ENCODE results near the gene SELP.

SELP gene

DNA sequence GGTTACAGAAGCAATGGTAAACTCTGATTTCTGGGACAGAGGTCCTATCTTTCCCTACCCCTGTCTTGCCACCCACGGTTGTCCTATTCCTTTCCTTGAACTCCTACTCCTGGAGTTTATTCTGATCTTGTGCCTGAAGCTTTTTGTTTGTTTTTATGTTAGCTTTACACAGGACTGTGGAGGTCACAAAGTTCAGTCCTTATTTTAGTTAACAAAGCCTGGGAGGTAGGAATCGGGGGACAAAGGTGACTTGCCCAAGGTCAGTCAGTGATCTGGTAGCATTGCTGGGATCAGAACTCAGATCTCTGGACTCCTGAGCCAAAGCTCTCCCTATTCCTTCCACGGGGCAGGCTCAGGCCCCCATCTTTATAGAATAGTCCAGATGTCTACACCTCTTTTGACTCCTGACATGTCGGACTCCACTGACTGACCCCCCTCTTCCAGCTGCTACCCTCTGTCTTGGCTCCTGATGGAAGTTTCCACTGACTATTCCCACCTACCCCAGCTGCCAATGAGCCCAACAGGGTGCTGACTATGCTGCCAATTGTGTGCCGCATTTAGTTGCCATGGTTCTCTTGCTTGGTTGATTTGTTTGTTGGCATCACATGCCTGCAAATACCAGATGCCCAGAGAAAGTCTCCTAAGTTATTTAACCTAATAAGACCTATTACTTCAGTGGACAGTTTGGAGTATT lies 53.5 kb downstream of the SELP start:
- no peak for DNase-seq (ENCODE audit: low read depth)

DNA sequence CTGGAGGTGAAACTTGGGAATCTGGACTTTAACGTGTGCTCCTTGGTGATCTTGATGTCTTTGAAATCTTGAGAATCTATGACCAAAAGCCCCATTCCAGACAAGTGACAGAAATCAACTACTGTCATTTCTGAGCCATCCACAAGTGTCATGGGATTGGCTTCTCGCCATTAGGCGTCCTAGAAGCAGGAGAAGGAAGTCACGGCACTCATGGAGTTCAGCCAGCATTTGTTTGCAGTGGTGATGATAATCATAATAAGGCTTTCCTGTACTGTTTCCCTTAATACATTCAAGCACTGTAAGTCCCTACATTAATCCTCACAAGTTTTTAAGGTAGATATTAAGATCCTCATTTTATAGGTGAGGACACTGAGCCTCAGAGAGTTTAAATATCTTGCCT lies 55.6 kb downstream of the SELP start:
- DNase-seq (ENCODE audit: low read depth): no peak

DNA sequence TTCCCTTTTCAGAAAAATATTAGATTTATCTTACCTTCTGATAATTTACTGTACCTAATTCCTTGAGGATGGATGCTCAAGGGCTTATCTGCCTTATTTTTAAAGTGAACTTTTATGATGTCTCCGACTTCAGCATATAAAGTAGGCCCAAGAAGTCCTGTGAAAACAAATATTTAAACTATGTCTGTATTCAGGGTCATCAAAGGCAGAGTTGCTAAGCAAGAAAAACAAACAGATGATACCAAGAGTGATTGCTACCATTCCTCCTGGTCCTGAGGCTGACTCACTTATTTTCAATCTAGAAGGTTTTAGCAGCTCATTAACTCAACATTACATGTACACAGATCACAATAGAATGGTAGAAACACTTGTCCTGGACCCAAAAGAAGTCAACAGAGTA lies 57.7 kb downstream of the SELP start:
- no peak for DNase-seq (ENCODE audit: low read depth)

DNA sequence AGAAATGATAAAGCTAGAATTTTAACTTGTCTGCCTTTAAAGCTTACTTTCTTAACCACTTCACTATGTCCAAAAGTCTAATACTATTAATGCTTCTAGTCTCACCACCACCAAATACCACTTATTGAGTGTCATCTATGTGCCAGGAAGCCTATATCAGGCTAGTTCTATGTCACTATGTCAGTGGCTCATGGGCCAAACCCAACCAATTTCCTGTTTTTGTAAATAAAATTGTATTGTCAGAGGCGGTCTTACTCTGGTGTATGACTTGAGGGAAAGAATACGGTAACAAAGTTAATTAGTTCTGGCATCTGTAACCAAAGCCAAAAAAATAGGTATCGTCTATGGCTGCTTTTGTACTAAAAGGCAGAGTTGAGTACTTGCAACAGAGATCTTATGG lies 58.5 kb downstream of the SELP start:
- no peak for DNase-seq (ENCODE audit: low read depth)

DNA sequence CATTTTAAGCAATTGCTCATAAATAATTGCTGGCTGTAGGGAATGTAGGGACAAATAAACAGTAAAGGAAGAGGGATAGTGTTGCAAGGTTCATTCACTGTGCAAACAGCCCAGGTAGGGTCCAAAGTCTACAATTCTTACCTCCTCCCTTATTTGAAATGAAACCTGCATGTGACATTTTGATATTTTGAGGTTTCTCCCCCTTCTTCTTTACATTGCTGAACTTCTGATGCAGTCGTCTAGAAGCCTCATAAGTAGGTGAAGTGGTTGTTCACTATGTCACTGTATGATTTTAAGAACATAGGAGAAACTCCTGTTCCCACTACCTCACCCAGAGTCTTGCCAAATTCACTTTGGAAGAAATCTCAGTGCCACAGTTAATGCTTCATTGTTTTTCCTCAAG lies 59.8 kb downstream of the SELP start:
- no peak for DNase-seq (ENCODE audit: low read depth)

DNA sequence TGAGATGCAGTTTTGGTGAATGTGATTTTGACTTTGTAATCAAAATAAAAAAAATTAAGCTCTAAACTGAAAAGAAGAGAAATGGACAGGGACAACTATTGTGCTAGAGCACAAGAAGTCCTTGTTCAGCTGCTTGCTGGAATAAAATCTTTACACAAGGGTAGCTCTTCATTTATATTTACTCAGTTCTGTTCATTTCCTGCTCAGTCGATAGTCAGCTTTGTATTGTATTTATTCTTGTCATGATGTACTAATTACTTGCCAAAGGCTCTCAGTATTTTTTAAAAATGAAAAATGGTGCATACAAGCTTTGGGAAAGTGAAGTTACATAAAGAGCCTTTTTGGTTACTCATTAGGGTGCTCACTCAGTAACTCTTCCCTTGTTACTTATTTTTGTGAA lies 61.4 kb downstream of the SELP start:
- no peak for DNase-seq (ENCODE audit: low read depth)

DNA sequence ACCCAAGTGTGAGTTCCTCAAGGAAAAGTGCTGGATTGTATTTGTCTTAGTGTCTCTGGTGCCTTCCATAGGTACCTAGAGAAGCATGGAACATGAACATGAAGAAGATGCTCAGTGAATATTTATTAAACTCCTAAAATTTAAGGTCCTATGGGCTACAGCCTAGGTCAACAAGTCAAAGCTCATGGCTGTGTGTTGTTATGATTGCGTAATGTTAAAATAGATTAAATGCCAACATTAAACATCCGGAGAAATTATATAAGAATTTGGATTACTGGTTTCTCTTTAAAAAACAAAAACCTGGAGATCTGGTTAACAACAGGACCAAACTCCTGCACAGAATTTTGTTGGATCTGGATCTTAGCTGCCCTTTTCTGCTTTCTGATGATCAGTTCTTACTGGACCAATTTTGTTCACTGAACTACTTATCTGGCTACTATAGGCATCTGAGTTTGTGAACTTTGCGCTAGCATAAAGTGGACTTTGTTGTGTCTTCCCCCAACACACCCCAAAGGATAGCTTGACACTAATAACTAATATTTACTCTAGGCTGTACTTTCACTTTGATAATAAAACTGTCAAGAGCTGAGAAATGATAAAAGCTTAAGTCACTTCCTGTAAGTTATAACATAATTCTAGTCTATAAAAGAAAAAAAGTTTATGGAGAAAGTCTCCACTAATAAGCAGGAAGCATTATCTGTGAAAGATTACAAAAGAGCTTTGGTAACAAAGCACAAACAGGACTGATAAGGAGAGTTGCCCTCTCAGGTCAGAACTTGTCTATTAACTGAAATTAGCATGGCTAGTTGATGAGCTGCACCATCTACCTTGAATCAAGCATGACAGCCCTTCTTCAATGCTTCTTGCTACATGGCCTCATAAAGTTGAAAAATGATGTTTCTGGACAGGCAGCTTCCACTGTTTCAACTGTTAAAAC lies 64.3 kb downstream of the SELP start:
- no peak for DNase-seq (ENCODE audit: low read depth)

DNA sequence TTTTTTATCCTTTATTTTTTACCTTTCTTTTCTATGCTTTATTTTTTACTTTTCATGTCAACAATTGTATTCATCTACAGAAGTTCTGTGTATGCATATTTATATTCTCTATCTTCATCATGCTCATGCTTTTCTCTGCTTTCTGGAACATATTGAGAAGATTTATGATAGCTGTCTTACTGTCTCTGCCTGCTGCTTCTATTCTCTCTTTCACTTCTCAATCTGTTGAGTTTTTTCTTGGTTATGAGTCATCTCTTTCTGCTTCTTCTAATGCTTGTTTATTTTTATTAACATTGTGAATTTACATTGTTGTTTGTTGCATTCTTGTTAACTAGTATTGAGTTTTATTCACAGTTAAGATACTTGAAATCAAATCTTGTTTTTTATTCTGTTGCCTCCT lies 66.3 kb downstream of the SELP start:
- DNase-seq (ENCODE audit: low read depth): no peak

DNA sequence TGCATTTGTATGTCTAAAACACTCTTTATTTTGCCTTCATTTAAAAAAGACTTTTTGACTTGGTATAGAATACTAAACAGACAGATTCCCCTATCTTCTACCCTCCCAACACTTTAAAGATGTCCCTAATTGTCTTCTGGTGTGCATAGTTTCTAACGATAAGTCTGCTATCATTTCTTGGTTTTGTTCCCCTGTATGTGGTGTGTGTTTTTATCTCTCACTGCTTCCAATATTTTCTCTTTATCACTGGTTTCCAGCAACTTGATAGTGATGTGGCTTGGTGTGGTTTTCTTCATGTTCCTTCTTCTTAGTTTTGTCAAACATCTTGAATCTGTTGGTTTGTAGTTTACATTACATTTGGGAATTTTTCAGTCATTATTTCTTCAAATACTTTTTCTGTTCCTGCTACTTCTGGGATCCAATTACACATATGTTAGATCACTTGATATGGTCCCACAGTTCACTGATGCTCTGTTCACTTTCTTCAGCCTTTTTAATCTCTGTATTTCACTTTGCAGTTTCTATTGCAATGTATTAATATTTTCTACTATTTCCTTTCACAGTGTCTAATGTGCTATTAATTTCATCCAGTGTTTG lies 66.8 kb downstream of the SELP start:
- DNase-seq (ENCODE audit: low read depth): no peak

DNA sequence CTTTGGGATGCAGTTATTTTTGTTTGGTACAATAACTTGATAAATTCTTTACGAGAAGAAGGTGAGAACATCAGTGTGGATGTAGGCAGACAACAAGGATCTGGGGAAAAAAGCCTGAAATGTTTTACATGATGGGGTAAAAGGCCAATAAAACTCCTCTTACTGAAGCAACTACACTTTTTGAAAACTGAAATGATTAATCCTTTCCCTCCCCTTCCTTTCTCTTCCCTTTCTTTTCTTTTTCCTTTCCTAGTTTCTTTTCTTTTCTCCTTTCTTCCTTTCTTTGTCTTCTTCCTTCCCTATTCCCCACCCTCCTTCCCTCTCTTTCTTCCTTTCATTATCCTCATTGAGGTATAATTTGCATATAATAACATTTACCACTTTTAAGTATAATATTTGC lies 68.2 kb downstream of the SELP start:
- no peak for DNase-seq (ENCODE audit: low read depth)

DNA sequence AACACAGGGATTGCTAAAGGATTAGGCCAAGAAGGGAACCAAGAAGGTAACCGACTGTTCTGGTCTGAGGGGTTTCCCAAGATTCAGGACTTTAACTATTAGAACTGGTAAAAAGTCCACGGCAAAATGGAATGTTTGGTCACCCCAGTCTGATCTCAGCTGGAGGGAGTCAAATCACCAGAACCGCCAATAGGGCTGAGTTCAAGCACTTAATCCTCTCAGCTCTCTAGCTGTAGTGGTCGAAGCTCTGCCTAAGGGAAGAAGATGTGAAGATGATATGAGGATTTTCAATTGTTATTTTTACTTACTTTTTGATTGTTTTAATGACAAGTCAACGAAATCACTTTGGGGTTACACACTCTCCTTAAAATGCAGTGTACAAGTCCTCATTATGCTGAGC lies 72.8 kb downstream of the SELP start:
- no peak for DNase-seq (ENCODE audit: low read depth)

DNA sequence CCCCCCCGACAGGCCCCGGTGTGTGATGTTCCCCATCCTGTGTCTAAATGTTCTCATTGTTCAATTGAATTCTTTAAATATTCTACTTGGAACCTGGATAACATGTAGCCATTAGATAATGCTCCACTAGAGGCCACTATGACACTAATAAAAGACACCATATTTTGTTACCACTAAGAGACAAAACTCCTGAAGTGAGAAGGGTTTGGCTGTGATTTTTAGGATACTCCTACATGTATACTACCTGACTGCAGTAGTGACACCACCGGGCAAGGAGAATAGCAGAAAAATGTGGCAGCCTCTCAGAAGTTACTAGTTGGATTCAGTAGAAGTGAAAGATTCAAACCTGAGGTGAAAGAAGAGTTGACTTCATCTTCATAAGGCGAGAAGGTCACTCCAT lies 79.6 kb downstream of the SELP start:
- DNase-seq (ENCODE audit: low read depth): no peak

DNA sequence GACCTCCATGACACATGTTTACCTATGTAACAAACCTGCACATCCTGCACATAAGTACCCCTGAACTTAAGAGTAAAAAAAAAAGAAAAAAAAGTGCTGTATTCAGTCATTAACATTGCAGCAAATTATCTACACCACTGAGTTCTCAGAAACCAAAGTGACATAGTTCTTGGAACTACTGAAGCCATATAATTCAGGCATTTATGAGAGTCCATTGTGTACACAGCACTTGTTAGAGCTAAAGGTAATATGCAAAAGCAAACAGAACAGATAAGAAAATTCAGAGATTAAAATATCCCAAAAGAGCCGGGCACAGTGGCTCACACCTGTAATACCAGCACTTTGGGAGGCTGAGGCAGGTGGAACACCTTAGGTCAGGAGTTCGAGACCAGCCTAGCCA lies 81.6 kb downstream of the SELP start:
- DNase-seq (ENCODE audit: low read depth): no peak

DNA sequence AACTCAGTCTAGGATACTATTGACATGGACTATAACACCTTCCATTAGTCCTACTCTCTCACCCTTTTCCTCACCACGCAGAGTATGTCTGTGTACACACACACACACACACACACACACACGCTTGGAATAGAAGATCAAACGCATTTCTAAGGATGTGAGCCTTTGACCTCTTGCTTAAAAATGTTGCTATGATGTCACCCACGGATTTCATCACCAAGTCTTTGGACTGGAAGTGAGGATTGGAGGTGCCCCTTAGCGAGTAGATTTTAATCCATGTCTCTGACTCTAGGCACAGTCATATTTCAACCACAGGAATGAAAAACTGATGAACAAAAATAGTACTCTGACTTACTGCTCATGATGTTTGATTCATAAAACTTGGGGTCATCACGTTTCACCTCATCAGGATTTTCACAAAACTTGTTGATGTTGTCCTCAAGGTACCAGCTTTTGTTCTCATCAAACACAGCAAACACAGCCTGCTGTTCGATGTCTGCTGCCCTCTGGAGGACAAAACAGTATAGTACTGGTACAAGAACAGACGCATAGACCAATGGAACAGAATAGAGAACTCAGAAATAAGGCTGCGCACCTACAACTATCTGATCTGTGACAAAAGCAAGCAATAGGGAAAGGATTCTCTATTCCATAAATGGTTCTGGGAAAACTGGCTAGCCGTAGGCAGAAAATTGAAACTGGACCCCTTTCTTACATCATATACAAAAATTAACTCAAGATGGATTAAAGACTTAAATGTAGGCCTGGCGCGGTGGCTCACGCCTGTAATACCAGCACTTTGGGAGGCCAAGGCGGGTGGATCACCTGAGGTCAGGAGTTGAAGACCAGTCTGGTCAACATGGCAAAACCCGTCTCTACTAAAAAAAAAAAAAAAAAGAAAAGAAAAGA lies 83.6 kb downstream of the SELP start:
- DNase-seq (ENCODE audit: low read depth): peak; percentile 69

DNA sequence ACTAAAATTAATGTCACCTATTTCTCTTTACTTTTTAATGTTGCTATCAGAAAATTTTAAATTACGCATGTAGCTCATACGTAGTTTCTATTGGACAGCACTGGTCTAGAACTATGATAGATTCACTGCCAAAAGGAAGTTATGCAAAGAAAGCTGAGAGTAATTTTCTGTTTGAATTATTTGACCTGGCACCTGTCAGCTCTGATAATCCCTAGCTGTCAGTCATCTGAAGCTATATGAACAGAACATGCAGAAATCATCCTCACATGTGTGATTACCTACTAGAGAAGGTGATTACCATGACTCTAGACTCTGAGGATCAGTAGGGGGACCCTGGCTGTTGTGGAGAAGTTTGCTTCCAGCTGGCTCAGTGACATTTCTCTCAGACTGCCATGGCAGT lies 84.5 kb downstream of the SELP start:
- no peak for DNase-seq (ENCODE audit: low read depth)

DNA sequence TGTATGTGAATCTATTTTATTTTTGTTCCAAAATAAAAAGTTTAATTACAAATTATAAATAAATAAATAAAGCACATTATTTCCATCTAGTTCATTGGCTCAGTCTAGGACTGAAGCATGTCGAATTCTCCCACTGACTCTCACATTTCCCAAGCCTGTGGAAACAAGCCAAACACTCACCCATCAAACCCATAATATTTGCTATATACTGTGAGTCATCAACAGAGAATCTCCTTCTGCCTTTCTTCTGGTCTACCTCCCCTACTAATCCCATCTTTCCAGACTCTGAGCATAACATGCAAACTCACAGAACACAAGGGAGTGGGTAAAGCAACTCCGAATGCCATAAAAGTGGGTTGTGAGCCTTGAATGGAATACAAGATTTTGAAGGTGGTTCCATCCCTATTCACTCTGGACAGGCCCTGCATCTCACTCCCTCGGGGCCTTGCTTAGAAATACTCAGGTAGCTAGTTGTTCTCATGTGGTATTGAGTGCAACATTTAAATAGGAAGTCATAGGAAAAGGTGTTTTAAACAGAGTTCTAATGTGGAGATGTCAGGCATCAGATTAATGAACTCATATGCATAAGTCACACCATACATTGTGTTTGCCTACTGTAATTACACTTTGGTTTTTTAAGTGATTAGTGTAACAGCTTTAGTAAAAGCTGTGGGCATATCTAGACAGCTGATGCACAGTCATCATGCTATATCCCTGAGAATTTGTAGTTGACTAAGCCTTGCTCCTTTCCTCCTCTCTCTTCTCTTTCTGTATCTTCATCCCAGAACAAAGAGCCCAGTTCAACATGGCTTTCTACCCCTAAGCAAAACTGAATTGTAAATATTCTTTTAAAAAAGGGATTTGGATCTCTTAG lies 90.7 kb downstream of the SELP start:
- peak; percentile 75 for DNase-seq (ENCODE audit: low read depth)
